GM23248 (cell line): ENCODE measurements around the gene CCDC85C.

Experiments
- EZH2 ChIP-seq: fragments of 200-600 bp; sonication (generic); IDR thresholded peaks from 2 replicates; pipeline ENCODE4 v1.6.1; 2018; ENCODE audit warnings: antibody characterized with exemption, mild to moderate bottlenecking; ENCODE audit not compliant: insufficient read depth, poor library complexity, severe bottlenecking
- EZH2phosphoT487 ChIP-seq: fragments of 200-600 bp; sonication (generic); IDR thresholded peaks from 2 replicates; pipeline ENCODE4 v1.6.1; 2018; ENCODE audit warnings: antibody characterized with exemption, moderate library complexity, mild to moderate bottlenecking, low read depth; ENCODE audit not compliant: insufficient read depth

DNA sequence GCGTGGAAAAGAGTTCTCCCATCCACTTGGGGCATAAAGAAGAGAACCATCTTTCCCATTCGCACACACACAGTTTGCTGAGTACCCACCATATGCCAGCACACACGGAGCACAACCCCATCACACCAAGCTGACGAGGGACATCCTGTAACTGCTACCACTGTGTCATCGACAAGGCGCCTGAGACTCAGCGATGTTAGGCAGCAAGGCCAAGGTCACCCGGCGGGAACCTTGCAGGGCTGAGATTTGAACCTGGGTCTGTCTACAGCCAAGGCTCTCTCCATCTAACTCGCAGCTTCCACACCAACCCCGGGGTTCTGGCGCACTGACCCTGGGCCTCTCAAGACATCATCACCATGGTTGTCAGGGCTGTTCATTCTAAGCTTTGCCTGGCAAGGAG, 60.0 kb downstream of the CCDC85C start:
- TF ChIP-seq EZH2 (no peak), EZH2phosphoT487 (no peak)
